ENCODE results near the gene PTPRF.

The PTPRF gene

GRCh38 chr1:43671193-43671592, 140.5 kb downstream of the PTPRF start:
- DNase-seq, result no peak

- peak in 1 of 14 donors; percentile 26 for DNase-seq
Measured at GRCh38 chr1:43671626-43672330, 141.1 kb downstream of the PTPRF start.

GRCh38 chr1:43673261-43673660, 142.6 kb downstream of the PTPRF start:
- DNase-seq, result no peak
